PC-3 (cell line): ENCODE results near the gene DNM3.

Experiments used
- EZH2phosphoT487 ChIP-seq: fragments of 300-600 bp; sonication (generic); IDR thresholded peaks from 2 replicates; pipeline ENCODE4 v1.6.1; 2018; ENCODE audit warnings: mild to moderate bottlenecking, antibody characterized with exemption, low read length, borderline replicate concordance
- TF ChIP-seq, protein P1 (sequence below): fragments of 300-600 bp; sonication (generic); conservative IDR thresholded peaks from 2 replicates; pipeline ENCODE4 v1.5.1; 2017; ENCODE audit warnings: antibody characterized with exemption, low read depth, mild to moderate bottlenecking, low read length

DNA sequence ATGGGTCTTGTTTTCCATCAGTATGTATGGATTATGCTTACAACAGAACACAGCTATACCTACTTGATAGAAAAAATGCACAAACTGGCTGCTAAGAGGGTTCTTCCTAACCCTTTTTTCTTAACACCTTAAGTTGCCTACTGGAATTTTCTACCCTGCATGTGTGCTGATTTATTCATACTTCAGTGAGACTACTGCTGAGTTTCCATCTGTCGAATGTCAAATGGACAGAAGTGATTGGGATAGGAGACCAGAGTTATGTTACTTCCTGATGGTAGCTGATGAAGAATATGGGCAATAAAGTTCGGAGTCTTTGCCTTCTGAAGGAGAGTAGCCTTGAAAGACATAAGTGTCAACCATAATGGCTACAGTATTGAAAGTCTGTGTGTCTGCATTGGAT is 6.5 kb upstream of the DNM3 start:
- TF ChIP-seq, protein P1, sequence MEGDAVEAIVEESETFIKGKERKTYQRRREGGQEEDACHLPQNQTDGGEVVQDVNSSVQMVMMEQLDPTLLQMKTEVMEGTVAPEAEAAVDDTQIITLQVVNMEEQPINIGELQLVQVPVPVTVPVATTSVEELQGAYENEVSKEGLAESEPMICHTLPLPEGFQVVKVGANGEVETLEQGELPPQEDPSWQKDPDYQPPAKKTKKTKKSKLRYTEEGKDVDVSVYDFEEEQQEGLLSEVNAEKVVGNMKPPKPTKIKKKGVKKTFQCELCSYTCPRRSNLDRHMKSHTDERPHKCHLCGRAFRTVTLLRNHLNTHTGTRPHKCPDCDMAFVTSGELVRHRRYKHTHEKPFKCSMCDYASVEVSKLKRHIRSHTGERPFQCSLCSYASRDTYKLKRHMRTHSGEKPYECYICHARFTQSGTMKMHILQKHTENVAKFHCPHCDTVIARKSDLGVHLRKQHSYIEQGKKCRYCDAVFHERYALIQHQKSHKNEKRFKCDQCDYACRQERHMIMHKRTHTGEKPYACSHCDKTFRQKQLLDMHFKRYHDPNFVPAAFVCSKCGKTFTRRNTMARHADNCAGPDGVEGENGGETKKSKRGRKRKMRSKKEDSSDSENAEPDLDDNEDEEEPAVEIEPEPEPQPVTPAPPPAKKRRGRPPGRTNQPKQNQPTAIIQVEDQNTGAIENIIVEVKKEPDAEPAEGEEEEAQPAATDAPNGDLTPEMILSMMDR, result no peak
- TF ChIP-seq EZH2phosphoT487, result no peak
